Stimulated activated CD4-positive, alpha-beta T cell treated with anti-CD3 and anti-CD28 coated beads, Interleukin-4, amount 100 ng/mL, for 24 hours (primary cell): ENCODE results near the gene RNF31.

Source experiments
- DNase-seq: peaks from one replicate; pipeline ENCODE4 v3.0.0-alpha.2; 2020

RNF31 gene

DNA sequence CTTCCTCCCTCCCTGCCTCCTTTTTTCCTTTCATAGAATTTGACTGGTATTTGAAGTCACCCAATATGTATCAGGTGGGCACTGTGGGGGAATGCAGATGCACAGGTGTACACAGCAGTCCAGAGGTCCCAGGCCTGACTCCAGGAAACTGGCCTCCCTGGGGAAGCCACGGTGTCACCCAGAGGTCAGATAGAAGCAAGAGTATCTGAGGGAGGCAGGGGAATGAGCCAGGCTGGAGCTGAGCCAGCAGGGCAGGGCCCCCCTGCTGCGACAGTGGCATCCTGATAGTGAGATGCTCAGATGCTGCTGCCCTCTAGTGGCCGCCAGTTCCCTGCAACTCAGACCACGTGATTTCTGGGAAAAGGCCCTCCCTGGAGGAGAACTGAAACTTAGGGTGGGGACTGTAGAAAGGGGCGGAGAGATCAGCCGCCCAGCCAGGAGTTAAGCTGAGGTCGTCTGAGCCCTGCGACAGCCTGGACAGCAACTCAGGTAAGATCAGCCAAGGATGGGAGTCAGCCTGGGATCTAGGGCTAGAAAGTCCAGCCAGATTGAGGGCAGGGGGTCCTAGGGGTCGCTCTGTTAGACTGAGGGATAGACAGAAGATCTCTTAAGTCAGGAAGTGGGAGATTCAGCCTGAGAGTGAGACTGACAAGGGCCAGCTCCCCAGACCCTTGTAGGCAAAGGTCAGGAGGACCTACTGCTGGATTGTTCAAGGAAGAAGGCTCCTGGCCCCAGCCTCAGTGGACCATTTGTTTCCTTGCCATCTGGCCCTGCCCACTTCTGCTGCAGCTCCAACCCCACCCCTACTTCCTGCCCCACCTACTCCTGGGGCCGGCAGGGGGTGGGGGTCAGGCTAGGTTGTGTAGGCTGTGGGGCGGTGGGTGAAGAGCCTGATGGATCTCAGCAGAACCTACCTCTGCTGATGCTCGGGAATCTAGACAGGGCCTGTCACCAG lies 13.8 kb downstream of the RNF31 start, which contains the start of gene IRF9:
TSS of gene IRF9 (plus strand) at position 416 of the 955 bp plus-strand sequence. CDS start 880 bp downstream, outside the sequence.
- DNase-seq, result peak; percentile 99

DNA sequence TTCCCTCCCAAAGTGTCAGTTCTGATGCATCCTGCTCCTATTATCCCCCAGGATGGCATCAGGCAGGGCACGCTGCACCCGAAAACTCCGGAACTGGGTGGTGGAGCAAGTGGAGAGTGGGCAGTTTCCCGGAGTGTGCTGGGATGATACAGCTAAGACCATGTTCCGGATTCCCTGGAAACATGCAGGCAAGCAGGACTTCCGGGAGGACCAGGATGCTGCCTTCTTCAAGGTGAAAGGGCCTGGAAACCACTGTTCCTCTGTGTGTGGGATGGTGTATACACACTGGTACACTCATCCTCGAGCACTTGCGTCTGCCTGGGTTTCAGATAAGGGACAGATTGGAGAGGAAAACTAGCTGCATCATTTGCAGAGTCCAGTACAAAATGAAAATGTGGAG lies 14.8 kb downstream of the RNF31 start:
- peak; percentile 58 for DNase-seq

DNA sequence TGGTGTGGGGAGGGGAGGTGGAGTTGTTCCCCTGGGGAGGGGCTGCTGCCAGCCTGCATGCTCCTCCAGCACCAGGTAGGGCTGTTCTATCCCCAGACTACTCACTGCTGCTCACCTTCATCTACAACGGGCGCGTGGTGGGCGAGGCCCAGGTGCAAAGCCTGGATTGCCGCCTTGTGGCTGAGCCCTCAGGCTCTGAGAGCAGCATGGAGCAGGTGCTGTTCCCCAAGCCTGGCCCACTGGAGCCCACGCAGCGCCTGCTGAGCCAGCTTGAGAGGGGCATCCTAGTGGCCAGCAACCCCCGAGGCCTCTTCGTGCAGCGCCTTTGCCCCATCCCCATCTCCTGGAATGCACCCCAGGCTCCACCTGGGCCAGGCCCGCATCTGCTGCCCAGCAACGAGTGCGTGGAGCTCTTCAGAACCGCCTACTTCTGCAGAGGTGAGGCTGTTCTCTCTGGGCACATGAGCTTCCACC lies 17.3 kb downstream of the RNF31 start:
- DNase-seq, result no peak

GRCh38 chr14:24165785-24166184 lies 18.5 kb downstream of the RNF31 start:
- DNase-seq, result no peak

- DNase-seq, result no peak
Measured at GRCh38 chr14:24167469-24168114, 20.3 kb downstream of the RNF31 start.

DNA sequence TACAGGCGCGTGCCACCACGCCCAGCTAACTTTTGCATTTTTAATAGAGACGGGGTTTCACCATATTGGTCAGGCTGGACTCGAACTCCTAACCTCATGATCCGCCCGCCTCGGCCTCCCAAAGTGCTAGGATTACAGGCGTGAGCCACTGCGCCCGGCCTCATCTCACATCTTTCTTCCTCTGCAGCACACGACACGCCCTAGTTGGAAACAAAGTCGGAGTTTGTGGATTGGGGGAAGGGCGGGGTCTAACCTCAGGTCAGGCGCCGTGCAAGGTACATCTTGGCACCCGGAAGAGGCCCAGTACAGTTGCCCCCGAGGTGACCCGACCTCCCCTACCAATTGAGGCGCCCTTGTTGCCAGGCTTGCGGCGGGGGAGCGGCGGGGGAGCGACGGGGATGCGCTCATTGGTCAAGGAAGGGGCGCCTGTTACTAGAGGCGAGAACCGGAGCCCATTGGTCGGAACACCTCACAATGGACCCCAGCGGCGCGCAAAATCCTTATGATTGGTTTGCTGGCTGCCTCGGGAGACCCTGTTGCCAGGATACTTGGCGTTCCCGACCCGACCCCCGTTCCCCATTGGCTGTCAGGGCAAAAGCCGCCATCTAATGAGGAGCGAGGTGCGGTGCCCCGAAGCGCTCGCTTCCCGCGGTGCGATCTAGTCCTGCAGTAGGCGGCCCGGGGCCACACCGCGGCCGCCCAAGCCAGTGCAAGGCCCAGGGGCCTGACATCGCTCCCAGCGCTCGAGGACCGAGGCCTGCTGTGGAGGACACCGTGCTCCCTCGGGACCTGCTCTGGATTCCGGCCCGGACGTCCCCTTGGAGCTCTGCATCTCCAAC lies 24.3 kb downstream of the RNF31 start, which contains the start of gene REC8:
TSS of gene REC8 (plus strand) at position 659 of the 839 bp plus-strand sequence. CDS start 473 bp downstream, outside the sequence.
- peak; percentile 70 for DNase-seq

GRCh38 chr14:24172261-24172860 lies 25.1 kb downstream of the RNF31 start:
- no peak for DNase-seq

DNA sequence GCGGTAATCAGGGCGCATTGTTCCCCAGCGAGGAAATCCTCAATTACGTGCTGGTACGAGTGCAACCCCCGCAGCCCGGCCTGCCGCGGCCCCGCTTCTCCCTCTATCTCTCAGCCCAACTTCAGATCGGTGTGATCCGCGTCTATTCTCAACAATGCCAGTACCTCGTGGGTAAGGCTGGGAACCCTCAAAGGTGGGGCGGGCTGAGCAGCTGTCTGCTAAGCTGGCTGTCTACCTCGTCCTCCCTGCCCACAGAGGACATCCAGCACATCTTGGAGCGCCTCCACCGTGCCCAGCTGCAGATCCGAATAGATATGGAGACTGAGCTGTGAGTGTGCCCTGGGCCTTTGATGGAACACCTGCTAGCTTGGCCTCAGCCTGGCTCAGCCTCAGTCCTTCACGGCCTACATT lies 25.6 kb downstream of the RNF31 start:
- DNase-seq, result no peak

- no peak for DNase-seq
Measured at GRCh38 chr14:24176599-24176998, 29.3 kb downstream of the RNF31 start.

- DNase-seq, result no peak
Measured at GRCh38 chr14:24177041-24177825, 29.9 kb downstream of the RNF31 start.

DNA sequence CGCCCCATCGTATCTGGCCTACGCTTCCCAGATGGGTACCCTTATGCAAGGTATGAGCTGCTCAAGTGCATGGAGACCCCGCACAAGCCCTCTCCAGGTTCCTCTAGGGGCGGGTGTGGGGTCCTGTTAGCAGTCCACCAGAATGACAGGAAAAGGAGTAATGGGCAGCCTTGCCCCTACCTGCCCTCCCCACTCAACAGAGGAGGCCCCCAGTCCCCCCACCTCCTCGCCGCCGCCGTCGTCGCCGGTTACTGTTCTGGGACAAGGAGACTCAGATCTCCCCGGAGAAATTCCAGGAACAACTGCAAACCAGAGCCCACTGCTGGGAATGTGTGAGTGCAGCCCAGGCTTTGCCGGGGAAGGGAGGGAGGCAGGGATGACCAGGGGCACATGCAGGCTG lies 30.6 kb downstream of the RNF31 start:
- DNase-seq, result no peak

GRCh38 chr14:24178399-24179178 lies 31.3 kb downstream of the RNF31 start:
- DNase-seq, result no peak

DNA sequence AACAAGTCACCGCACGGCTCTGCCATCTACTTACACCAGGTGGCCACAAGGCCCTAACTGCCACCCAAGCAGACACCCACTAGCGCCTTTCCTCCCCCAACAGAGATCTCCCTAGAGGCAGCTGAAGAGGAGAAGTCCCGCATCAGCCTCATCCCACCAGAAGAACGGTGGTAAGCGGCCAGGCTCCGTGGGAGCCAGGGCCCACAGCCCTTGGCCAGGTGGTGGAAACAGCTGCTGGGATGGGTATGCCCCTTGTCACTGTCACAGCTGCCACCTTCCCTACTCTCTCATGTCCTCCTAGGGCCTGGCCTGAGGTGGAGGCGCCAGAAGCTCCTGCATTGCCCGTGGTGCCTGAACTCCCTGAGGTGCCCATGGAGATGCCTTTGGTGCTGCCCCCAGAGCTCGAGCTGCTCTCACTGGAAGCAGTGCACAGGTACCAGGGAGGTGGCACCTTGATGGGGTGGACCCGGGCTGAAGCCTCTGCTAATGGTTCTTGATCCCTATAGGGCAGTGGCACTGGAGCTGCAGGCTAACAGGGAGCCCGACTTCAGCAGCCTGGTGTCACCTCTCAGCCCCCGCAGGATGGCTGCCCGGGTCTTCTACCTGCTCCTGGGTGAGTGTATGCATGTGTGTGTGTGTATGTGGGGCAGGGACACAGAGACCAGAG lies 32.1 kb downstream of the RNF31 start:
- DNase-seq, result no peak

- DNase-seq, result no peak
Measured at GRCh38 chr14:24179961-24180796, 32.9 kb downstream of the RNF31 start.

DNA sequence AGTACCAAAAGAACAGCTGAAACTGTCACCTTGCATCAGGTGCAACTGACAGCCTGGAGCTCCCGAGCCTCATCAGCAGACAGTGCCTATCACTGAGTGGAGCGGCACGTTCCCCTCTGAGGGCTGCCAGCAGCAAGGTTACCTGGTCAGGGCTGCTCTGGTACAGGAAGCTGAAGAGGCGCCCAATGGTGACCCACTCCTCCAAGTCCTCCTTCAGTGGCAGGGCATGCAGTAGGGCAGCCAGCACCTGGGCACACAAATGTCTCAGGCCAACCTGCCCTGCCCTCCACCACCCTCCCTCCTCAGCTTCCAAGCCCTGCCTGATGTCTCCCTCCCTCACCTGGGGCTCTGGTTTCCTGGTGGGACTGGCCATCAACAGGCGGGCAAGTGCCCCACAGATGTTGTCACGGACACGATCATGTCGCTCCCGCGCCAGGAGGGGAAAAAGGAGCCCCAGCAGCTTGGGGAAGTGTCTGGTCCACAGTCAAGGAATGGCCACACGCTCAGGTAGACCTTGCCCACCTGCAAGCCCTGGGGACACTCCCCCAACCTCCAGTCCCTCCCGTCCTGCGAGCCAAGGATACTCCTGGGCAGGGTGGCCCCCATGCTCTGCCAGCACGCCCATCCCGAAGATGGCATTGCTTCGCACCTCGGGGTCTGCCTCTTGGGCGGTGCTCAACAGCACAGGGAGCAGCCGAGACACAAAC lies 34.2 kb downstream of the RNF31 start:
- no peak for DNase-seq

DNA sequence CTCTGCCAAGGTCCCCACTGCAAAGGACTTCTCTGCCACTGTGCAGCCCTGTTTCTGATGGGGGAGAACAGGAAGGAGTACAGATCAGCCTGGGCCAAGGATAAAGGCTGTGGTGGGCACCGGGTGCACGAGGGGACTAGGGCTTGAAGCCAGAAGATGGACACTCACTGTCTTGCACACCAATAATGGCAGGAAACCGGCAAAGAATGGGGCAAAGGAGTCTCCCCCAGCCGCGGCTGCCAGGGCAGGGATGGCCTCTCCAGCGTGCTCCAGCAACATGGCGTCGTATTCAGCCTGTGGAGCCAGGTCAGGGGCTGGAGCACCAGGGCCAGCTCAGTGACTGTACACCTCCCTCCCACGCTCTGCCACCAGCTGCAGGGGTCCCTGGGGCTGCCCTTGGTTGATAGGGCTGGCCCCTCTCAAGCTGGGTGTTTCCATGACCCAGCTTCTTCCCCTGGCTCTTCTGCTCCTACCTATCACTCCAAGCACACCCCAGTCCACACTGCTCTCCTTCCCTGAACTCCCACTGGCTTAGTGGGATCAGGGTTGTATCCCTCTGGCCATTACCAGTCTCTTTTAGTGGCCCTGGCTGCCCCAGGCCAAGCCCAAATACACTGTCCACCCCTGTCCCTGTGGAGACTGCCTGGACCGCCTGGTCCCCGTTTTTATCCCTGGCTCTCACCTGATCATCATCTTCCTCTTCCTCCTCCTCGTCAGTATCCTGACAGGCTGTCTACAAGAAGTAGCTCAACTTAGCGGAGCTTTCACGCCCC lies 35.0 kb downstream of the RNF31 start:
- no peak for DNase-seq

DNA sequence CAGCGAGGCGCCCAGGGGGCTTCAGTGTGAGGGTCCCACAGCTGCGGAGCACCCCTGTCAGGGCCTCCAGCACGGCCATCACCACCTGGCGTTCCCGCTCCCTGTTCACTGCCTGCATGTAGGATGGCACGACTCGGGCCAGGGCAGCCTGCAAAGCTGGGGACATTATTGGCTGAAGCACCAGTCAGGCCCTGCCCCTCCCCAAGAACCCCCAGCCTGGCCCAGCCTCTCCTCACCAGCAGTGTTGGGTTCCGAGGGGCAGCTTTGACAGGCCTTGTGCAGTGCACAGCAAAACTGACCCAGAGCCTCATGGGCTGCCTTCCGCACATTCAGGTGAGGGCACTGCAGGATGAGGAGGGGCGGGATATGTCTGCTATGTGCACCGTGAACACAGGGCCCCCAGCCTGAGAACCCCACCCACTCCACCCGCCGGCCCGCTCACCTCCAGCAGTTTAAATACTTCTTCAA lies 35.8 kb downstream of the RNF31 start:
- DNase-seq, result no peak
